Measurements from ENCODE around the gene EPS15. TPM values are rescaled to one million over a fixed set of nuclear protein-coding genes. Genes with fewer than 3 reads are reported as not detected.

Gene EPS15
- total and polyA plus RNA-seq, 2 of the 13 experiments (the other 11 are each of a cell fraction or from before 2014, with no cell fraction given) = 14.3 to 19.3 TPM

DNA sequence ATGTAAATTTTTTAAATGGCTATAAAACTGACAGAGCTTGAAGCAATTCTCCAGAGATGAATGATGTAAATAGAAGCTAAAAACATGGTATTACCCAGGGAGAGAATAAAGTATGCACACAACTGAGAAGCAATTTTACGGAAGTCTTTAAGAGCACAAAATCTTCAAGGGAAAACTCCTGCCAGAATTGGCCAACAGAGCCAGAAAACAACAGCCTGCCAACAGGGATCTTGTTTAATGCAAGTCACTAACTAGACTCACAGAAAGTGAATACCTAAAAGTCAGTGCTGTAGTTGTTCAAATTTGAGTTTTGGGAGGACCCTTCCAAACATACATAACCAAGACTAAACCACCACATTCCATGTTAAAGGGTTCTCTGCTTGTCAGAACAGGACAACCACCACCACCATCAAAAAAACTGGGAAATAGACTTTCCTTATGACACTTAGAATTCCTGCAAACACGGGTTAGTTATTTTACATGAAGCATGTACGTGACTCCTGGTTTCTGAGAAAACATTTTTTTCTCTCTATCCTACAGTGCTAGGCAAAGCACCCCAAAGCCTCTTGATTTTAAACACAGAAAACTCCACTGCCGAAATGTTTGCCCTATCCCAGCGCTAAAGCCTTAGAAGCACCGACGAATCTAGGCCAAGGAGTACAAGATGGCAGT lies 1.6 kb downstream of the EPS15 start (continued):
- no peak for TF ChIP-seq BHLHE40 (IDR thresholded peaks at IDR 0.05; ENCODE audit: low read length)
- no peak for TF ChIP-seq TBP (CRISPR knock-in tag; IDR thresholded peaks at IDR 0.05)
- no peak for TF ChIP-seq NFRKB (IDR thresholded peaks at IDR 0.05)
- TF ChIP-seq, protein P1, sequence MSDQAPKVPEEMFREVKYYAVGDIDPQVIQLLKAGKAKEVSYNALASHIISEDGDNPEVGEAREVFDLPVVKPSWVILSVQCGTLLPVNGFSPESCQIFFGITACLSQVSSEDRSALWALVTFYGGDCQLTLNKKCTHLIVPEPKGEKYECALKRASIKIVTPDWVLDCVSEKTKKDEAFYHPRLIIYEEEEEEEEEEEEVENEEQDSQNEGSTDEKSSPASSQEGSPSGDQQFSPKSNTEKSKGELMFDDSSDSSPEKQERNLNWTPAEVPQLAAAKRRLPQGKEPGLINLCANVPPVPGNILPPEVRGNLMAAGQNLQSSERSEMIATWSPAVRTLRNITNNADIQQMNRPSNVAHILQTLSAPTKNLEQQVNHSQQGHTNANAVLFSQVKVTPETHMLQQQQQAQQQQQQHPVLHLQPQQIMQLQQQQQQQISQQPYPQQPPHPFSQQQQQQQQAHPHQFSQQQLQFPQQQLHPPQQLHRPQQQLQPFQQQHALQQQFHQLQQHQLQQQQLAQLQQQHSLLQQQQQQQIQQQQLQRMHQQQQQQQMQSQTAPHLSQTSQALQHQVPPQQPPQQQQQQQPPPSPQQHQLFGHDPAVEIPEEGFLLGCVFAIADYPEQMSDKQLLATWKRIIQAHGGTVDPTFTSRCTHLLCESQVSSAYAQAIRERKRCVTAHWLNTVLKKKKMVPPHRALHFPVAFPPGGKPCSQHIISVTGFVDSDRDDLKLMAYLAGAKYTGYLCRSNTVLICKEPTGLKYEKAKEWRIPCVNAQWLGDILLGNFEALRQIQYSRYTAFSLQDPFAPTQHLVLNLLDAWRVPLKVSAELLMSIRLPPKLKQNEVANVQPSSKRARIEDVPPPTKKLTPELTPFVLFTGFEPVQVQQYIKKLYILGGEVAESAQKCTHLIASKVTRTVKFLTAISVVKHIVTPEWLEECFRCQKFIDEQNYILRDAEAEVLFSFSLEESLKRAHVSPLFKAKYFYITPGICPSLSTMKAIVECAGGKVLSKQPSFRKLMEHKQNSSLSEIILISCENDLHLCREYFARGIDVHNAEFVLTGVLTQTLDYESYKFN (CRISPR knock-in tag; conservative IDR thresholded peaks at IDR 0.05) = peak; percentile 12; the same call in 1 of the 2 replicates
- TF ChIP-seq RAD51 (IDR thresholded peaks at IDR 0.05; ENCODE audit: borderline replicate concordance) = no peak
- no peak for TF ChIP-seq PAF1 (CRISPR knock-in tag; IDR thresholded peaks at IDR 0.05)
- no peak for TF ChIP-seq ZNF274 (CRISPR knock-in tag; IDR thresholded peaks at IDR 0.05)
- TF ChIP-seq ZZZ3 (CRISPR knock-in tag; IDR thresholded peaks at IDR 0.05; ENCODE audit: borderline replicate concordance) = no peak
- TF ChIP-seq KAT8 (CRISPR knock-in tag; IDR thresholded peaks at IDR 0.05) = no peak
- no peak for TF ChIP-seq ZNF841 (CRISPR knock-in tag; IDR thresholded peaks at IDR 0.05; ENCODE audit: borderline replicate concordance)
- TF ChIP-seq MED1 (CRISPR knock-in tag; IDR thresholded peaks at IDR 0.05) = 0 out of 2 replicates have a peak, but pooled peaks have one; percentile 10
- no peak for TF ChIP-seq ARID5B (CRISPR knock-in tag; IDR thresholded peaks at IDR 0.05)
- no peak for TF ChIP-seq AKAP8 (CRISPR knock-in tag; IDR thresholded peaks at IDR 0.05)
- TF ChIP-seq XBP1 (CRISPR knock-in tag; IDR thresholded peaks at IDR 0.05) = no peak
- peak; percentile 7; the same call in 1 of the 2 replicates for TF ChIP-seq KDM4B (CRISPR knock-in tag; IDR thresholded peaks at IDR 0.05)
- TF ChIP-seq GPN1 (CRISPR knock-in tag; IDR thresholded peaks at IDR 0.05; ENCODE audit: borderline replicate concordance) = no peak
- TF ChIP-seq ZNF556 (CRISPR knock-in tag; IDR thresholded peaks at IDR 0.05; ENCODE audit: borderline replicate concordance) = no peak
- no peak for TF ChIP-seq ZNF781 (CRISPR knock-in tag; IDR thresholded peaks at IDR 0.05; ENCODE audit: borderline replicate concordance, not compliant biosample characterization)
- no peak for TF ChIP-seq IRF1 (CRISPR knock-in tag; IDR thresholded peaks at IDR 0.05; ENCODE audit: low read depth)
- TF ChIP-seq KAT7 (CRISPR knock-in tag; IDR thresholded peaks at IDR 0.05; ENCODE audit: borderline replicate concordance) = no peak
- TF ChIP-seq ZMYM3 (CRISPR knock-in tag; IDR thresholded peaks at IDR 0.05) = no peak
- TF ChIP-seq NR2C2 (CRISPR knock-in tag; IDR thresholded peaks at IDR 0.05; ENCODE audit: borderline replicate concordance) = 0 out of 2 replicates have a peak, but pooled peaks have one; percentile 23
- TF ChIP-seq PHB2 (IDR thresholded peaks at IDR 0.05; ENCODE audit: partially characterized antibody) = no peak
- TF ChIP-seq PHF20 (CRISPR knock-in tag; IDR thresholded peaks at IDR 0.05) = no peak
- no peak for TF ChIP-seq PPARG (CRISPR knock-in tag; conservative IDR thresholded peaks at IDR 0.05)
